Omental fat pad (tissue), 4 donors: Measurements from ENCODE around the gene LHFPL3. TPM values are rescaled to one million over a fixed set of nuclear protein-coding genes. Genes with fewer than 3 reads are reported as not detected.

Experiments used
- ATAC-seq: fragments of 150-250 bp; one replicate; pipeline ENCODE4 v1.9.1; 2016; ENCODE audit warnings: mild to moderate bottlenecking, moderate library complexity; ENCODE audit not compliant: low FRiP score
- DNase-seq: peaks from one replicate; pipeline ENCODE4 v3.0.0-alpha.2; 2019; ENCODE audit warnings: low spot score
- total RNA-seq, 4 donors: library from RNA; depleted of rRNA; stranded (reverse); fragments of >200 nt; gene quantifications; one replicate each; pipeline ENCODE4 v1.1.0, GENCODE V29; 2016
- TF ChIP-seq, protein P1 (sequence below), 3 donors: fragments of 450-650 bp; IDR thresholded peaks; one replicate each; pipeline ENCODE4 v1.5.1; 2016 to 2017; ENCODE audit warnings: antibody characterized with exemption in 3 of 3, mild to moderate bottlenecking in 3 of 3, moderate library complexity in 2 of 3

The LHFPL3 gene
- total RNA-seq, 4 donors from 2014 or later = not detected

- DNase-seq (no peak), ATAC-seq (no peak)
- TF ChIP-seq, protein P1, sequence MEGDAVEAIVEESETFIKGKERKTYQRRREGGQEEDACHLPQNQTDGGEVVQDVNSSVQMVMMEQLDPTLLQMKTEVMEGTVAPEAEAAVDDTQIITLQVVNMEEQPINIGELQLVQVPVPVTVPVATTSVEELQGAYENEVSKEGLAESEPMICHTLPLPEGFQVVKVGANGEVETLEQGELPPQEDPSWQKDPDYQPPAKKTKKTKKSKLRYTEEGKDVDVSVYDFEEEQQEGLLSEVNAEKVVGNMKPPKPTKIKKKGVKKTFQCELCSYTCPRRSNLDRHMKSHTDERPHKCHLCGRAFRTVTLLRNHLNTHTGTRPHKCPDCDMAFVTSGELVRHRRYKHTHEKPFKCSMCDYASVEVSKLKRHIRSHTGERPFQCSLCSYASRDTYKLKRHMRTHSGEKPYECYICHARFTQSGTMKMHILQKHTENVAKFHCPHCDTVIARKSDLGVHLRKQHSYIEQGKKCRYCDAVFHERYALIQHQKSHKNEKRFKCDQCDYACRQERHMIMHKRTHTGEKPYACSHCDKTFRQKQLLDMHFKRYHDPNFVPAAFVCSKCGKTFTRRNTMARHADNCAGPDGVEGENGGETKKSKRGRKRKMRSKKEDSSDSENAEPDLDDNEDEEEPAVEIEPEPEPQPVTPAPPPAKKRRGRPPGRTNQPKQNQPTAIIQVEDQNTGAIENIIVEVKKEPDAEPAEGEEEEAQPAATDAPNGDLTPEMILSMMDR (IDR thresholded peaks at IDR 0.05) = no peak
Measured at GRCh38 chr7:104363355-104363754, 35.0 kb downstream of the LHFPL3 start.

GRCh38 chr7:104366390-104366789, 38.0 kb downstream of the LHFPL3 start:
- DNase-seq = no peak
- ATAC-seq = no peak
- TF ChIP-seq, protein P1 (IDR thresholded peaks at IDR 0.05) = no peak

GRCh38 chr7:104367926-104368325, 39.5 kb downstream of the LHFPL3 start:
- DNase-seq = no peak
- TF ChIP-seq, protein P1 (IDR thresholded peaks at IDR 0.05) = no peak
- ATAC-seq = no peak

- TF ChIP-seq, protein P1 (IDR thresholded peaks at IDR 0.05) = no peak
- ATAC-seq (no peak), DNase-seq (no peak)
Measured at GRCh38 chr7:104371216-104371979, 43.0 kb downstream of the LHFPL3 start.

- DNase-seq (no peak), ATAC-seq (no peak)
- TF ChIP-seq, protein P1 (IDR thresholded peaks at IDR 0.05) = no peak
Measured at GRCh38 chr7:104371980-104372357, 43.6 kb downstream of the LHFPL3 start.

GRCh38 chr7:104382616-104383015, 54.2 kb downstream of the LHFPL3 start:
- TF ChIP-seq, protein P1 (IDR thresholded peaks at IDR 0.05) = no peak
- no peak for ATAC-seq
- no peak for DNase-seq

DNA sequence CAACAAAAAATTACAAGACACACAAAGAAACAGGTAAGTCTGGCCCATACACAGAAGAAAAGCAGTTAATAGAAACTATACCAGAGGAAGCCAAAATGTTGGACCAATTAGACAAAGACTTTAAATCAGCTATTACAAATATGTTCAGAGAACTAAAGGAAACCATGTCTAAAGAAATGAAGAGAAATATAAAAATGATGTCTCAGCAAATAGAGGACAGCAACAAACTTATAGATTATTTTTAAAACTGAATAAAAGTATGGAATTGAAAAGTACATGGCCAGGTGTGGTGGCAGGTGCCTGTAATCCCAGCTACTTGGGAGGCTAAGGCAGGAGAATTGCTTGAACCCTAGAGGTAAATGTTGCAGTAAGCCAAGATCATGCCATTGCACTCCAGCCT, 58.5 kb downstream of the LHFPL3 start:
- DNase-seq (no peak), ATAC-seq (no peak)
- TF ChIP-seq, protein P1 (IDR thresholded peaks at IDR 0.05) = no peak
